Left lung (tissue), 10 donors: ENCODE data around the gene FAM170B. TPM values are rescaled to one million over a fixed set of nuclear protein-coding genes. Genes with fewer than 3 reads are reported as not detected.

Experiments
- ATAC-seq: fragments of 200-7000 bp; cut with Tn5 transposase; one replicate; pipeline ENCODE4 v1.9.1; 2020; ENCODE audit warnings: moderate library complexity
- DNase-seq, 4 donors: peaks; one replicate each; pipeline ENCODE4 v3.0.0-alpha.2; 2013 to 2020
- H3K27ac ChIP-seq, 2 donors: fragments of 200-600 bp; sonication (generic) in 1 of 2; one replicate each; pipeline versions ENCODE4 v1.5.0 to v1.8.0; 2020 to 2021
- H3K27me3 ChIP-seq, 2 donors: fragments of 200-600 bp; sonication (generic) in 1 of 2; one replicate each; pipeline versions ENCODE4 v1.5.0 to v1.8.0; 2020 to 2021
- H3K36me3 ChIP-seq, 2 donors: fragments of 200-600 bp; sonication (generic) in 1 of 2; one replicate each; pipeline versions ENCODE4 v1.5.0 to v1.8.0; 2020 to 2021
- H3K4me1 ChIP-seq, 2 donors: fragments of 200-600 bp; one replicate each; pipeline ENCODE4 v1.8.0; 2021
- H3K4me3 ChIP-seq, 2 donors: fragments of 200-600 bp; sonication (generic) in 1 of 2; one replicate each; pipeline versions ENCODE4 v1.5.0 to v1.8.0; 2020 to 2021; ENCODE audit warnings: mild to moderate bottlenecking in 1 of 2
- H3K9me3 ChIP-seq, 2 donors: fragments of 200-600 bp; sonication (generic) in 1 of 2; one replicate each; pipeline versions ENCODE4 v1.5.0 to v1.8.0; 2020 to 2021
- intact Hi-C, 2 donors: fragments of 100-400 bp; cut with DNase I; formaldehyde crosslinking; loops; one replicate each; pipeline versions ENCODE4 v1.11.2 to v1.14.2; 2022
- polyA plus RNA-seq, 6 donors: library from polyadenylated mRNA; unstranded; fragments of 120-200 nt; gene quantifications; one replicate each; pipeline ENCODE4 v1.2.1, GENCODE V29; 2013; ENCODE audit not compliant: insufficient read length in 6 of 6
- total RNA-seq, 2 donors: library from RNA; stranded (reverse); fragmentation: NEBNext Ultra II Directional; extraction: Animal tissue kit (Norgen Biotek cat#: 25700); gene quantifications; one replicate each; pipeline ENCODE4 v1.2.1, GENCODE V29; 2021
- TF ChIP-seq, protein P1 (sequence below), 2 donors: fragments of 200-600 bp; sonication (generic) in 1 of 2; IDR thresholded peaks; one replicate each; pipeline versions ENCODE4 v1.5.0 to v1.8.0; 2021; ENCODE audit warnings: antibody characterized with exemption in 2 of 2
- donor health status: DM: no; HTN: yes; CAD: no.
- donor health status: DM: no; HTN: no; CAD: no.

Gene FAM170B
- total and polyA plus RNA-seq, 8 donors: 0.26 TPM; not detected in 7

GRCh38 chr10:49114718-49115014 is 19.2 kb downstream of the FAM170B start:
- no peaks in the 10 kb centered on the region for H3K9me3 ChIP-seq
- intact Hi-C loops: no loop called here
- peak overlapping the region; percentile 39 to 43 for H3K4me3 ChIP-seq
- peaks cover 0 to 11% of the 10 kb centered on the region in 2 donors for H3K4me1 ChIP-seq
- peak in 1 of 4 donors; percentile 60 for DNase-seq
- H3K27ac ChIP-seq: peak overlapping the region; percentile 56 to 59
- TF ChIP-seq, protein P1, sequence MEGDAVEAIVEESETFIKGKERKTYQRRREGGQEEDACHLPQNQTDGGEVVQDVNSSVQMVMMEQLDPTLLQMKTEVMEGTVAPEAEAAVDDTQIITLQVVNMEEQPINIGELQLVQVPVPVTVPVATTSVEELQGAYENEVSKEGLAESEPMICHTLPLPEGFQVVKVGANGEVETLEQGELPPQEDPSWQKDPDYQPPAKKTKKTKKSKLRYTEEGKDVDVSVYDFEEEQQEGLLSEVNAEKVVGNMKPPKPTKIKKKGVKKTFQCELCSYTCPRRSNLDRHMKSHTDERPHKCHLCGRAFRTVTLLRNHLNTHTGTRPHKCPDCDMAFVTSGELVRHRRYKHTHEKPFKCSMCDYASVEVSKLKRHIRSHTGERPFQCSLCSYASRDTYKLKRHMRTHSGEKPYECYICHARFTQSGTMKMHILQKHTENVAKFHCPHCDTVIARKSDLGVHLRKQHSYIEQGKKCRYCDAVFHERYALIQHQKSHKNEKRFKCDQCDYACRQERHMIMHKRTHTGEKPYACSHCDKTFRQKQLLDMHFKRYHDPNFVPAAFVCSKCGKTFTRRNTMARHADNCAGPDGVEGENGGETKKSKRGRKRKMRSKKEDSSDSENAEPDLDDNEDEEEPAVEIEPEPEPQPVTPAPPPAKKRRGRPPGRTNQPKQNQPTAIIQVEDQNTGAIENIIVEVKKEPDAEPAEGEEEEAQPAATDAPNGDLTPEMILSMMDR (IDR thresholded peaks at IDR 0.05): no peak
- ATAC-seq: peak; percentile 4
- H3K27me3 ChIP-seq: peaks cover 0 to 23% of the 10 kb centered on the region in 2 donors
- no peaks in the 10 kb centered on the region for H3K36me3 ChIP-seq

DNA sequence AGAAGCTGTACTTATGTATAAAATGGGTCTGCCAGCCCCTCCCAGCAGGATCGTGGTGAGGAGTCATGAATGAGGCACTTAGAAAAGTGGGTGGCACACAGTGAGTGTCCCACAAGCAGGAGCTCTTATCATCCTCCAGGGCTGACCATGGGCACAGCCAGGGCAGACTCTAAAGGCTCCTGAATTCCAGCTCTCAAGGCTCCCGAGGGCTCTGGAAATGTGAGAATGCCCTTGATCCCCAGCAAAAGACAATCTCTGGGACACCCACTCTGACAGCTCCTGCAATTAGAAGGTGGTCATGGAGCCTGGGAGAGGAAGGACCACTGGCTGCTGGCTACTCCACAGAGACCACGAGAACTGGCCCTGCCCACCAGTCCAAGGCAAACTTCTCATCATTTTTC is 20.1 kb downstream of the FAM170B start:
- Histone ChIP-seq H3K36me3 (no peaks in the 10 kb centered on the region), H3K27ac (no peak overlapping the region), H3K9me3 (no peaks in the 10 kb centered on the region), H3K4me3 (no peak overlapping the region), H3K4me1 (peaks cover 0 to 11% of the 10 kb centered on the region in 2 donors), H3K27me3 (peaks cover 0 to 23% of the 10 kb centered on the region in 2 donors)
- ATAC-seq (peak; percentile 69), DNase-seq (no peak)
- TF ChIP-seq, protein P1 (IDR thresholded peaks at IDR 0.05): no peak
- intact Hi-C loops: no loop called here

- Histone ChIP-seq H3K4me3 (no peak overlapping the region), H3K27me3 (peaks cover 0 to 23% of the 10 kb centered on the region in 2 donors), H3K9me3 (no peaks in the 10 kb centered on the region), H3K4me1 (peaks cover 0 to 11% of the 10 kb centered on the region in 2 donors), H3K36me3 (no peaks in the 10 kb centered on the region), H3K27ac (no peak overlapping the region)
- DNase-seq (no peak), ATAC-seq (no peak)
- intact Hi-C loops: no loop called here
- TF ChIP-seq, protein P1 (IDR thresholded peaks at IDR 0.05): no peak
These were observed 21.0 kb downstream of the FAM170B start for GRCh38 chr10:49112851-49113250.

GRCh38 chr10:49112098-49112497 is 21.7 kb downstream of the FAM170B start:
- Histone ChIP-seq H3K27me3 (peaks cover 0 to 23% of the 10 kb centered on the region in 2 donors), H3K9me3 (no peaks in the 10 kb centered on the region), H3K4me1 (peaks cover 0 to 11% of the 10 kb centered on the region in 2 donors), H3K4me3 (no peak overlapping the region), H3K27ac (no peak overlapping the region), H3K36me3 (no peaks in the 10 kb centered on the region)
- no peak for DNase-seq
- ATAC-seq: no peak
- TF ChIP-seq, protein P1 (IDR thresholded peaks at IDR 0.05): no peak
- intact Hi-C loops: no loop called here

DNA sequence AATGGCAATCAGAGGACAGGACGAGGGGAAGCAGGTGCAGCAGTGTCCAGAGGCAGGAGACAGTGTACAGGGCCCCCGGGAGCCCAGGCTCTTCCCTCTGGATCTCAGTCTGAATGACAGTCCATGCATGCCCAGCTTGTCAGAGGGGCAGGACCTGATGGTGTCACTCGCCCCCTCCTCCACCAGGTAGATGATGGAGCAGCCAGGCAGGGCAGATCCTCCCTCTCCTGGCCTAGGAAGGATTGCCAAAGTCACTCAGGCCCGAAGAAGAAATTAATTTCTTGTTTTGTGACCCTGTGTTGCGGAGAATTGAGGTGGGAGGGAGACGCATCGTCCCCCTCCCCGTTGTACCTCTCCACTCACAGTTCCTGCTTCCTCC is 22.5 kb downstream of the FAM170B start:
- intact Hi-C loops: no loop called here
- no peak overlapping the region for H3K27ac ChIP-seq
- H3K4me3 ChIP-seq: no peak overlapping the region

More for the DNA sequence above, 22.5 kb downstream of the FAM170B start:
- ATAC-seq (no peak), DNase-seq (no peak)
- H3K9me3 ChIP-seq: no peaks in the 10 kb centered on the region
- H3K27me3 ChIP-seq: peaks cover 0 to 23% of the 10 kb centered on the region in 2 donors
- TF ChIP-seq, protein P1 (IDR thresholded peaks at IDR 0.05): no peak
- H3K4me1 ChIP-seq: peaks cover 0 to 17% of the 10 kb centered on the region in 2 donors
- no peaks in the 10 kb centered on the region for H3K36me3 ChIP-seq
